ENCODE results near the gene BAD.

Gene BAD

DNA sequence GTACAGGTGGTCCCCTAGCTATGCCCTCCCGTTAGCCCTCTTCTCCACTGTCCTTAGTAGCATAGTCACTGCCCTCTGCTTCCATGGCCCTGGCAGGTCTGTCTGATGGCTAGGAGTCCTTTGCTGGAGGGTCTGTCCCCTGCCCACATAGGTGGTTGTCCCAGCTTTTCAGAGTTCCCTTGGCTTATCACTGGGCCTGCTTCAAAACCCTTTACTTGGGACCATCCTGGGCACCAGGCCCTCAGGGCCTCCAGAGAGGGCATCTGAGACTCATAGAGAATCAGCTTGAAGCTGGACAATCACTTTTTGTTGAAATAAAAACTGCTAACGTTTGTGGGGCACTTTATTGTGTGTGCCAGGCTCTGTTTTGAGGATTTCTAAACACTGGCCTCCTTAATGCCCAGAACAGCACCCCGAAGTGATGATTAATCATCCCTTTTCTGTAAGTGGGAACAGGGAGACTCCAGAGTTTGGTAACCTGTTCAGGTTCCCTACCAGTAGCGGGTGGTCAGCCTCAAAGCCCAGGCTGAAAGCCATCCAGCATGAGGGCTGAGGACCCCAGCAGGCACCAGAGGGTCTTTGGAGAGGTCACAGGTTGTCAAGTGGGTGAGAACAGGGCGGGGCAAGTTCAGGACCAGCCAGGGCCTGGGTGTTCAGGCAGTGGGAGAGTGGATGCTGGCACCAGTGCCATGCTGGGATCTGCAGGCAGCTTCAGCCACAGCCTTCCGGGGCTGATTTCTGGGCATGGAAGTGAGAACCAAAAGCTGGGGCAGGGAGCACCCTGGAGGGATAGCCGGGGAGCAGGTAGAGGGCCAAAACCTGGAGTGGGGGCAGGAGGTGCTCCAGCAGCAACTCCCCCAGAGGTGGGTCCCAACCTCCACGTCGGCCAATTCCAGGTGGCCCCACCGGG, 6.1 kb upstream of the BAD start:
- Histone ChIP-seq H3K4me3 (ENCODE audit: control insufficient read depth in 1 of 7, extremely low read depth in 1 of 7, insufficient read depth in 4 of 7, low read depth in 2 of 7, low read length in 6 of 7) (no peak overlapping the region), H3K9me3 (ENCODE audit: control extremely low read depth in 1 of 5, control insufficient read depth in 4 of 5, insufficient read depth in 2 of 5, low read depth in 1 of 5, low read length in 4 of 5) (no peaks in the 10 kb centered on the region), H3K36me3 (ENCODE audit: control insufficient read depth in 4 of 4, insufficient read depth in 4 of 4, low read length in 3 of 4) (peaks cover 0 to 2% (median 0%) of the 10 kb centered on the region in 4 experiments), H3K27ac (ENCODE audit: insufficient read depth in 1 of 2, low read depth in 1 of 2, low read length in 2 of 2, poor library complexity in 1 of 2, severe bottlenecking in 2 of 2) (no peak overlapping the region), H3K27me3 (replicated peaks in 2 of 5; ENCODE audit: control insufficient read depth in 4 of 5, insufficient read depth in 5 of 5, low read length in 4 of 5) (peaks cover 6 to 62% (median 29%) of the 10 kb centered on the region in 5 experiments), H3K4me1 (ENCODE audit: control extremely low read depth in 1 of 4, control insufficient read depth in 4 of 4, insufficient read depth in 4 of 4, low read length in 3 of 4) (peaks cover 0 to 25% (median 22%) of the 10 kb centered on the region in 4 experiments)
- no peak for DNase-seq
- CTCF ChIA-PET, result interaction anchor here (0.6 to 6.1 kb wide), 8 partner anchors 8 to 87 kb away, joined by 3 to 45 read pairs (median 4); partner anchors contain the start of genes CATSPERZ and ESRRA
- WGBS (ENCODE audit: insufficient coverage), result 66% methylated on average over 9 of the region's 10 CpGs
- POLR2A ChIA-PET, result no interaction called here

DNA sequence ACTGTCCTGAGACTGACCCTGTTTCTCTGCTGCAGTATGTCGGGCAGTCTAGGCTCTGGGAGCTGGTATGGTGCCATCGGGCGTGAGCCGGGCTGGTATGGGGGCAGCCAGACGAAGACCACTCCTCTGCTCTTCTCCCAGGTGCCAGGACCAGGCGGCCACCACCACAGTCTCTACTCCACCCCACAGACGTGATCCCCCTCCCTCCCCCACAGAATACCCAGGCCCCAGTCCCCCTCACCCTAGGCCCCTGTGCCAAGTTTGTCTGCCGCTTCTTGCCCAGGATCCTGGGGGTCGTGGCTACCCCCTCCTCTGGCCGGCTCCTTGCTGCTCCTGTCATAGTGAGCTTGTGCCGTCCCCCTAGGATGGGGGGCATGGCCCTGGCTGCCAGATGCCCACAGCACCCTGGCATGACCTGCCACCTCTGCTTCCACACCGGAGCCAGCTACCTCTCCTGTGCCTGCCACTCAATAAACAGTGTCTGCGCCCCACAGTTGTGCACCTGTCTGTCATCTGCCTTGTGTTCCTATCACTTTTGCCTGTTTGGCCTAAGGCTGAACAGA, 4.6 kb upstream of the BAD start:
- Histone ChIP-seq H3K36me3 (ENCODE audit: control insufficient read depth in 4 of 4, insufficient read depth in 4 of 4, low read length in 3 of 4) (peaks cover 0 to 2% (median 0%) of the 10 kb centered on the region in 4 experiments), H3K4me3 (ENCODE audit: control insufficient read depth in 1 of 7, extremely low read depth in 1 of 7, insufficient read depth in 4 of 7, low read depth in 2 of 7, low read length in 6 of 7) (no peak overlapping the region), H3K27ac (ENCODE audit: insufficient read depth in 1 of 2, low read depth in 1 of 2, low read length in 2 of 2, poor library complexity in 1 of 2, severe bottlenecking in 2 of 2) (no peak overlapping the region), H3K27me3 (replicated peaks in 2 of 5; ENCODE audit: control insufficient read depth in 4 of 5, insufficient read depth in 5 of 5, low read length in 4 of 5) (peaks cover 0 to 48% (median 20%) of the 10 kb centered on the region in 5 experiments), H3K4me1 (ENCODE audit: control extremely low read depth in 1 of 4, control insufficient read depth in 4 of 4, insufficient read depth in 4 of 4, low read length in 3 of 4) (peaks cover 0 to 30% (median 28%) of the 10 kb centered on the region in 4 experiments), H3K9me3 (ENCODE audit: control extremely low read depth in 1 of 5, control insufficient read depth in 4 of 5, insufficient read depth in 2 of 5, low read depth in 1 of 5, low read length in 4 of 5) (no peaks in the 10 kb centered on the region)
- DNase-seq, result no peak
- ChIA-PET POLR2A (no interaction called here), CTCF (interaction anchor here (1.1 to 6.1 kb wide), 5 partner anchors 10 to 85 kb away, joined by 3 to 45 read pairs (median 5); partner anchors contain the start of genes CATSPERZ and ESRRA)
- 95% methylated on average over 9 of the region's 13 CpGs for WGBS (ENCODE audit: insufficient coverage)

DNA sequence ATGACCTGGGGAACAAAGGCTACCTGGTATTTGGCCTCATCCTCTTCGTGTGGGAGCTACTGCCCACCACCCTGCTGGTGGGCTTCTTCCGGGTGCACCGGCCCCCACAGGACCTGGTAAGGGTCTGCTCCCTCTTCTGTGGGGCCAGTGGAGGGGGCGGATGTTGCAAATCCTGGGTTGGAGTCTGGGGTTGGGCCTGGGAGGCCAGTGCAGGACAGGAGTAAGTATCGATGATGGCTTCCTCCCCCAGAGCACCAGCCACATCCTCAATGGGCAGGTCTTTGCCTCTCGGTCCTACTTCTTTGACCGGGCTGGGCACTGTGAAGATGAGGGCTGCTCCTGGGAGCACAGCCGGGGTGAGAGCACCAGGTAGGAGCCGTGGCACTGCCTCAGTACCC, 3.9 kb upstream of the BAD start:
- Histone ChIP-seq H3K36me3 (ENCODE audit: control insufficient read depth in 4 of 4, insufficient read depth in 4 of 4, low read length in 3 of 4) (peaks cover 0 to 2% (median under 1%) of the 10 kb centered on the region in 4 experiments), H3K4me1 (ENCODE audit: control extremely low read depth in 1 of 4, control insufficient read depth in 4 of 4, insufficient read depth in 4 of 4, low read length in 3 of 4) (peaks cover 0 to 35% (median 34%) of the 10 kb centered on the region in 4 experiments), H3K4me3 (ENCODE audit: control insufficient read depth in 1 of 7, extremely low read depth in 1 of 7, insufficient read depth in 4 of 7, low read depth in 2 of 7, low read length in 6 of 7) (no peak overlapping the region), H3K27ac (ENCODE audit: insufficient read depth in 1 of 2, low read depth in 1 of 2, low read length in 2 of 2, poor library complexity in 1 of 2, severe bottlenecking in 2 of 2) (no peak overlapping the region), H3K27me3 (replicated peaks in 2 of 5; ENCODE audit: control insufficient read depth in 4 of 5, insufficient read depth in 5 of 5, low read length in 4 of 5) (peaks cover 0 to 41% (median 18%) of the 10 kb centered on the region in 5 experiments), H3K9me3 (ENCODE audit: control extremely low read depth in 1 of 5, control insufficient read depth in 4 of 5, insufficient read depth in 2 of 5, low read depth in 1 of 5, low read length in 4 of 5) (no peaks in the 10 kb centered on the region)
- ChIA-PET POLR2A (no interaction called here), CTCF (interaction anchor here (0.8 to 6.1 kb wide), 3 partner anchors 14 to 36 kb away, joined by 3 to 45 read pairs (median 5); partner anchors contain the start of genes CATSPERZ and ESRRA)
- DNase-seq, result no peak
- 100% methylated on average over 8 of the region's 9 CpGs for WGBS (ENCODE audit: insufficient coverage)

DNA sequence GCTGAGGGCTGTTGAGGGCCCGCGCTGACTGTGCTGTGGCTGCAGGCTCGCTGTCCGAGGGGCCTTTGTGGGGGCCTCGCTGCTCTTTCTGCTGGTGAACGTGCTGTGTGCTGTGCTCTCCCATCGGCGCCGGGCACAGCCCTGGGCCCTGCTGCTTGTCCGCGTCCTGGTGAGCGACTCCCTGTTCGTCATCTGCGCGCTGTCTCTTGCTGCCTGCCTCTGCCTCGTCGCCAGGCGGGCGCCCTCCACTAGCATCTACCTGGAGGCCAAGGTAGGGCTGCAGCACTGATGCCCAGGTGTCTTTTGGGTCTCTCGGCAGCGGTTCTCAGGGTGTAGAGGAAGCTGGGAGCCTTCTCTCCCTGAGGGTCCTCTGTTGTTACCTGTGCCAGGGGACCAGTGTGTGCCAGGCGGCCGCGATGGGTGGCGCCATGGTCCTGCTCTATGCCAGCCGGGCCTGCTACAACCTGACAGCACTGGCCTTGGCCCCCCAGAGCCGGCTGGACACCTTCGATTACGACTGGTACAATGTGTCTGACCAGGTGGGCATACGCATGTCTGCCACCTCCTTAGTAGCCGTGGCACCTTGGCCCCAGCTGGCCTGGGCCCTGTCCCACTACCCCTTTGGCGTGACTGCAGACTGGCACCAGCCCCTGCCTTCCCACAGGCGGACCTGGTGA, 3.3 kb upstream of the BAD start:
- peaks cover 0 to 3% (median under 1%) of the 10 kb centered on the region in 4 experiments for H3K36me3 ChIP-seq (ENCODE audit: control insufficient read depth in 4 of 4, insufficient read depth in 4 of 4, low read length in 3 of 4)
- 97% methylated on average over 30 of the region's 33 CpGs for WGBS (ENCODE audit: insufficient coverage)
- H3K4me3 ChIP-seq (ENCODE audit: control insufficient read depth in 1 of 7, extremely low read depth in 1 of 7, insufficient read depth in 4 of 7, low read depth in 2 of 7, low read length in 6 of 7), result no peak overlapping the region
- H3K27ac ChIP-seq (ENCODE audit: insufficient read depth in 1 of 2, low read depth in 1 of 2, low read length in 2 of 2, poor library complexity in 1 of 2, severe bottlenecking in 2 of 2), result no peak overlapping the region
- DNase-seq, result no peak
- H3K4me1 ChIP-seq (ENCODE audit: control extremely low read depth in 1 of 4, control insufficient read depth in 4 of 4, insufficient read depth in 4 of 4, low read length in 3 of 4), result peaks cover 0 to 37% (median 34%) of the 10 kb centered on the region in 4 experiments
- POLR2A ChIA-PET, result interaction anchor here (0.6 kb wide), 1 partner anchor 34 kb away, joined by 3 read pairs; no protein-coding TSS in a partner anchor
- peaks cover 0 to 36% (median 13%) of the 10 kb centered on the region in 5 experiments for H3K27me3 ChIP-seq (replicated peaks in 2 of 5; ENCODE audit: control insufficient read depth in 4 of 5, insufficient read depth in 5 of 5, low read length in 4 of 5)
- CTCF ChIA-PET, result interaction anchor here (0.8 to 6.1 kb wide), 6 partner anchors 15 to 82 kb away, joined by 3 to 45 read pairs (median 5); partner anchors contain the start of genes CATSPERZ and ESRRA
- no peaks in the 10 kb centered on the region for H3K9me3 ChIP-seq (ENCODE audit: control extremely low read depth in 1 of 5, control insufficient read depth in 4 of 5, insufficient read depth in 2 of 5, low read depth in 1 of 5, low read length in 4 of 5)

DNA sequence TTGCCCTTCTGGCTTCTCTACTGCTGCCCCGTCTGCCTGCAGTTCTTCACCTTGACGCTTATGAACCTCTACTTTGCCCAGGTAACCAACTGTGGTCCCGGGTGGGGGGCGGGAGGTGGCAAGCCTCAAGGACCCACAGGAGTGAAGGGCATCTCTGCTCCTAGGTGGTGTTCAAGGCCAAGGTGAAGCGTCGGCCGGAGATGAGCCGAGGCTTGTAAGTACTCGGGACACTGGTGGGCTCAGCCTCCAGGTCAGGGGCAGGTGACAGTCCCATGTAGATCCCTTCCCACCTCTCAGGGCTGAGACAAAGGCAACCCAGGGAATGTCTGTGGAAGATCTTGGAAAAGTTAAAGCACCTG, 2.3 kb upstream of the BAD start:
- peaks cover 0 to 28% (median 26%) of the 10 kb centered on the region in 4 experiments for H3K4me1 ChIP-seq (ENCODE audit: control extremely low read depth in 1 of 4, control insufficient read depth in 4 of 4, insufficient read depth in 4 of 4, low read length in 3 of 4)
- H3K9me3 ChIP-seq (ENCODE audit: control extremely low read depth in 1 of 5, control insufficient read depth in 4 of 5, insufficient read depth in 2 of 5, low read depth in 1 of 5, low read length in 4 of 5), result no peaks in the 10 kb centered on the region
- WGBS (ENCODE audit: insufficient coverage), result 95% methylated on average over 9 of the region's 9 CpGs
- peaks cover 0 to 7% (median 2%) of the 10 kb centered on the region in 4 experiments for H3K36me3 ChIP-seq (ENCODE audit: control insufficient read depth in 4 of 4, insufficient read depth in 4 of 4, low read length in 3 of 4)
- ChIA-PET CTCF (interaction anchor here (1.0 to 1.8 kb wide), 5 partner anchors 15 to 81 kb away, joined by 3 to 7 read pairs (median 4); no protein-coding TSS in a partner anchor), POLR2A (no interaction called here)
- H3K27ac ChIP-seq (ENCODE audit: insufficient read depth in 1 of 2, low read depth in 1 of 2, low read length in 2 of 2, poor library complexity in 1 of 2, severe bottlenecking in 2 of 2), result no peak overlapping the region
- no peak for DNase-seq
- H3K4me3 ChIP-seq (ENCODE audit: control insufficient read depth in 1 of 7, extremely low read depth in 1 of 7, insufficient read depth in 4 of 7, low read depth in 2 of 7, low read length in 6 of 7), result no peak overlapping the region
- peaks cover 0 to 25% (median 8%) of the 10 kb centered on the region in 5 experiments for H3K27me3 ChIP-seq (replicated peaks in 2 of 5; ENCODE audit: control insufficient read depth in 4 of 5, insufficient read depth in 5 of 5, low read length in 4 of 5)

DNA sequence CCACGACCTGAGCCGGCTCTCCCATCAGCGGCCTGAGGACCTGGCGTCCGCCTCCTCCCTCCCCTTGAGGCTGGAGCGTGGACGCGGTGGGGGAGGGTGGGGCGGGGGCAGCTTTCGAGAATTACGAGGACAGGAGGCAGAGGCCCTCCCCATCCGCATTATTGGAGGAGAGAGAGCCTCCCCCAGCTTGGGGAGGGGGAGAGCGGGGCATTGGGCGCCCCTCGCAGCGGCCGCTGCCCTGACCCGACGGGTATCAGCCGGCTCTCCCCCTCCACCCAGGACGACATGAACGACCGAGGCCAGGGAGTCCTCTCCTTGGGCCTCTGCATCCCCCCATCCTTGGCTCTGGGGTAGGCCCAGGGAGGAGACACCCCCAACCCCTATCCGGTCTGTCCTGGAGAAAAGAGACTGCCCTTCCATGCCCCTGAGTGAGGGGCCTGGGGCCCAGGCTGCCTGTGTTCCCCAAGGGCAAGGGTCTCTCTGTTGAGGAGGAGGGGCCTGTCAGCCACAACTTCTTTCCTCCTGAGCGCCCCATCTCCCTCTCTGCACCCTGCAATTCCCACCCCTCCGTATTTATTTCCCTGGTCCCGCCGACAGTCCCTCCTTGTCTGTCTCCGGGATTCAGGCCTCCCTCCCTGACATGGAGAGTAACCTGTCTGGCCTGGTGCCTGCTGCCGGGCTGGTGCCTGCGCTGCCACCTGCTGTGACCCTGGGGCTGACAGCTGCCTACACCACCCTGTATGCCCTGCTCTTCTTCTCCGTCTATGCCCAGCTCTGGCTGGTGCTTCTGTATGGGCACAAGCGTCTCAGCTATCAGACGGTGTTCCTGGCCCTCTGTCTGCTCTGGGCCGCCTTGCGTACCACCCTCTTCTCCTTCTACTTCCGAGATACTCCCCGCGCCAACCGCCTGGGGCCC, 1.7 kb upstream of the BAD start:
- Histone ChIP-seq H3K4me3 (ENCODE audit: control insufficient read depth in 1 of 7, extremely low read depth in 1 of 7, insufficient read depth in 4 of 7, low read depth in 2 of 7, low read length in 6 of 7) (peak overlapping the region; percentile 13 to 92 (median 81)), H3K36me3 (ENCODE audit: control insufficient read depth in 4 of 4, insufficient read depth in 4 of 4, low read length in 3 of 4) (peaks cover 0 to 11% (median 2%) of the 10 kb centered on the region in 4 experiments), H3K27ac (ENCODE audit: insufficient read depth in 1 of 2, low read depth in 1 of 2, low read length in 2 of 2, poor library complexity in 1 of 2, severe bottlenecking in 2 of 2) (peak overlapping the region; percentile 98 to 99), H3K4me1 (ENCODE audit: control extremely low read depth in 1 of 4, control insufficient read depth in 4 of 4, insufficient read depth in 4 of 4, low read length in 3 of 4) (peaks cover 0 to 22% (median 20%) of the 10 kb centered on the region in 4 experiments), H3K27me3 (replicated peaks in 2 of 5; ENCODE audit: control insufficient read depth in 4 of 5, insufficient read depth in 5 of 5, low read length in 4 of 5) (peaks cover 0 to 19% (median 8%) of the 10 kb centered on the region in 5 experiments), H3K9me3 (ENCODE audit: control extremely low read depth in 1 of 5, control insufficient read depth in 4 of 5, insufficient read depth in 2 of 5, low read depth in 1 of 5, low read length in 4 of 5) (no peaks in the 10 kb centered on the region)
- POLR2A ChIA-PET, result interaction anchor here (1.2 to 2.9 kb wide), 2 partner anchors 16 to 39 kb away, joined by 3 to 30 read pairs; no protein-coding TSS in a partner anchor
- CTCF ChIA-PET, result interaction anchor here (1.0 to 6.4 kb wide), 8 partner anchors 9 to 81 kb away, joined by 3 to 42 read pairs (median 4); partner anchors contain the start of gene CATSPERZ
- peak in 2 of 3 donors; percentile 43 to 48 for DNase-seq
- WGBS (ENCODE audit: insufficient coverage), result 39% methylated on average over 28 of the region's 40 CpGs

Measured in common myeloid progenitor, CD34-positive (primary cell).